Skin of body (tissue), 2 donors: ENCODE measurements around the gene IFIH1. TPM values are rescaled to one million over a fixed set of nuclear protein-coding genes. Genes with fewer than 3 reads are reported as not detected.

Source experiments
- DNase-seq: peaks from one replicate; lab custom pipeline; 2025; lab: John Stamatoyannopoulos, UW
- total RNA-seq: library from RNA; depleted of rRNA; stranded (reverse); fragments of >200 nt; gene quantifications from one replicate; pipeline ENCODE4 v1.2.3, GENCODE V29; 2014

Gene IFIH1
- 8.3 TPM for total RNA-seq

DNA sequence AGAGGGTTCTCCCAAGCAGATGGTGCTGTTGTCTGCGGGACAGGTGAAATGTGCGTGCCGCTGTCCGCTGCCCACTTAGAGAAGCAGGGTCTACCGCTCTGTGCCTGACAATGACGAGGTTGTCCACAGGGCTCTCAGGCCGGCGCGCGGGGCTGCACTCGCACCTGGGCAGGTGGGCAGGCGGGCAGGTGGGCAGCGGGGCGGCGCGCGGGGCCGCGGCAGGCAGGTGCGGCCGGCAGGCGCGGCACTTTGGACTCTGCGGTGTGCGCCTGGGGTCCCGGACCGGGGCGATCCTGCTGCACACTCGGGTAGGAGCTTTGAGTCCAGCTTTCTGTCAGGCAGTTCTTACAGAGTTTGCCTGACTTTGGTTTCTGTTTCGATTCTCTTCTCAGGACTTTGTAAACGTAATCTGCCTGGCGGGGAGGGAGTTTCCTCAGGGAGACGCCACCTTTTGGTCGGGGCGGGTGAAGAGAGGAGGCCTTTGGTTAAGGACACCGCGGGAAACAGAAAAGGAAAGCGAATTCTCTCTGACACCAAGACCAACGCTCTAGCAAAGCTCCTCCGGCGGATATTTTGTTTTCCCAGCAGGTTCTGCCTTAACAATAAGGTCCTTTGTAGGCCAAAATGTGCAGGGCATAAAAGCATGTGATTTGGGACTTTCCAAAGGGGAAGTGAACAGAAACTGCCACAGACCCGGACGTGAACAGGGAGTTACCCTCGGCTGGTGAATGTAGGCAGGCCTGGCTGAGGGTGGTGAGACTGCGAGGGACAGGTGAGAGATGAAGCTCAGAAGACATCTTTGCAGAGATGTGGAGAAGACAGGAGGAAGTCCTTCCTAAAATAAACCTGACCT lies at the start of gene IFIH1:
Gene IFIH1, minus strand, starts transcription at position 357 of the 853 bp plus-strand sequence. CDS start 377 bp downstream, outside the sequence.
- peak; percentile 85 for DNase-seq

DNA sequence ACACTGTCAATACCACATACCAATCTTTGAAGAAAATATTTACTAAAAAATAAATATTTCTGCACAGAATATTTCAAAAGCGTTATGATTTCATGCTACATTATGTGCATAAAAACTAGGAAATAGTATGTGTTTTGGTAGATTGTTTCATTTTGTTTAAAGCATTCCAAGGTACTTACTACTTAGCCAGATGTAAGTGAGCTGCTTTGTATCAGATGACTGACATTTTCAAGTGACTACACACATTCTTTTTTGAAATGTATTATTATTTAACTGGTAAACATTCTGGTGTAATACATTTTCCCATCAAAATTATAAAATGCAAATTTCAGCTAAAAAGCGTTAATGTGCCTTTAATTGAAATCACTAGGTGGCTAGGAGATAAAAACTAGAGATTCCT lies 46.9 kb upstream of the IFIH1 start:
- no peak for DNase-seq

DNA sequence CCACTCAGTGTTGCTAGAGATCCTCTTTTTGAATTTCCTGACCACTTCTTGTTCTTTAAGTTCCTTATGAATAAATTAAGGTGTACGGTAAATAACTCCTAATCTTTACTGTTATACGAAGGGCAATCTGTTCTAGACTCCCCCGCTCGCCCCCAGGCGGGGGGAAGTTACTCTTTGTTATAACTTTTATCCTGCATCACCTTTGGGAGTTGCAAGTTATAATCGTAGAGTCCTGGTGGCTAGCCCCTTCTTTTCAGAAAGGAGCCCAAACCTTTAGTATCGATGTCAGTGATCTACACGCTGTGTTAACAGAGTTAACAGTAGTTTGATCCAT lies 26.1 kb upstream of the IFIH1 start:
- peak; percentile 11 for DNase-seq

DNA sequence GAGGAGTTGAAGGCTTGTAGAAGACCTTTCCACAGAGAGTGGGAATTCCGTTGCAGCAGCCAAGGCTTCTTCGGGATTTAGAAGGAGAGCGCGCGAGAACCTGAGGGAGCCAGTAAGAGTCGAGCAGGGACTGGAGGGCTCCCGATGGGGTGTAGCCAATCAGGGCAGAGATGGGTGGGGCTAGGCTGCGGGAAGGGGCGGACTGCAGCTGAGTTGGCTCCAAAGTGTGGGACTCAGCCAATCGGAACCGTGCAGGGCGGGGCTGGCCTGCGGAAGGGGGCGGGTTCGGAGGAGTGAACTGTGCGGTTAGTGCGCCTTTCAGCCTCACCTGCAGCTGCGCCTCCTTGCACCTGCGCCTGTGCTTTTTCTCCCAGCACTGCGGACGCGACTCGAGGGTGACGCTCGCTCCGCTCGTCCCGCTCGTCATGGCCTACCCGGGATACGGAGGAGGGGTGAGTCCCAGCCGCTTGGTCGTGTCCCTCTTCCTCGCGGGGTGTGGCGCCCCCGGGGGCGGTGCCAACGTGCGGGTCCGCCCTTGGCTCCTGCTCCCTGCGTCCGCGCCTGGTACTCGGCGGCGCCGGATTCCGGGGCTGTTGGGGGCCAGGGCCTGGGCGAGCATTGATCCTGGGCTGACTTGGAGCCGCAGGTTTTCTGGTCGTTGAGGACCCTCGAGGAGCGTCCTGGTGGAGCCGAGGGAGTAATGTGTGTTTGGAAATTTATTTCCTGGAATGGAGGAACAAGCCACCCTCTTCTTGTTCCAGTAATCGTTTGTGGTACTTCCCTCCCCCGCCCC lies 25.5 kb upstream of the IFIH1 start, which contains the start of gene GCA:
Gene GCA, plus strand, starts transcription at position 309 of the 793 bp plus-strand sequence. Its CDS starts 117 bp downstream, at position 426.
- peak; percentile 96 for DNase-seq

DNA sequence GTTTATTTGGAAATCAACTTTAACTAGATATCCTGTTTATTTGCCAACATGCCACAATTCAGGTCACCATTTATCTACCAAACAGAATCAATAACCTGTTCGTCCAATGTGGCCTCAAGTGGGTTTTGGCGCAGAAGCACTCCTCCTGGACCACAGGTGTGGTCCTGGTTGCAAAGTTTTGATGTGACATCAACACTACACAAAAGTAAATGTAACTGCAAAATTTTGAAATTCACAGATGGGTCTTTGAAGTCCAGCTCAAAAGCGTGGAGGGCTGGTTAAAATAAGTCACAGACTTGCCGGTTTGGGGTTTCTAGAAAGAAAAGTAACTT lies 25.0 kb upstream of the IFIH1 start:
- DNase-seq, result no peak

DNA sequence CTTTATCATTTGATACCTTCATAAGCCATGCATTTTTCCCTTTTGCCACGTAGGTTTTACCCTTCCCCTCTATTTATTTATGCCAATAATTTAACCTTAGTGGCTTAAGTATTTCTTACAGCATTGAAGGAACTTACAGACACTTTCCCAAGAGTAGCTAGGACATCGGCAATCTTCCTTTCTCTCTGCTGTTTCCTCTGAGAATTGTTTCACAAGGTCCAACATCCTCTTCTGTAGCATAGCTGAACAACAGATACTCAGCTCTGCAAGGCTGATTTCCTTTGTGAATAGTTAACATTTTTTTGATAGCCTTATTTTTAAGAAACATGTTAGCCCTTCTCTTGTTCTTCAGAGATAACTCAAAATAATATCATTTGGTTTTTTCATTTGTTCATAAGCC lies 24.4 kb upstream of the IFIH1 start:
- DNase-seq, result no peak

DNA sequence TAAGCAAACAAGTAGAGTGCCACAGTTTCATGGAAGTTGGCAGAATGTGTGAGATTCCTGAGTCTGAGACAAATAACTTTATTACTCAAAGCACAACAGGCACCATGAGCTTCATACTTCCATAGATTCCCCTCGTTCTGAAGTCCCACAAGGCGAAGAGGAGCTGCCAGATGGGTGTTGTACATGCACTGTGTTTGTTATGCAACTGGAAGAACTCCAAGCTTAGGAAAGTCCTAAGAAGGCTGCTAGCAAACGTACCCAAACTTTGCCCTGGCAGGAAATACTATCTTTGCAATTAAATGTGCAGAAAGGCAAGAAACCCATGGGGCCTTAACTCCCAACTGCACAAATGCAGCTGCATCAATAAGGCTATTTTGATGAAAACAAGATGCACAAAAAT lies 23.8 kb upstream of the IFIH1 start:
- no peak for DNase-seq

DNA sequence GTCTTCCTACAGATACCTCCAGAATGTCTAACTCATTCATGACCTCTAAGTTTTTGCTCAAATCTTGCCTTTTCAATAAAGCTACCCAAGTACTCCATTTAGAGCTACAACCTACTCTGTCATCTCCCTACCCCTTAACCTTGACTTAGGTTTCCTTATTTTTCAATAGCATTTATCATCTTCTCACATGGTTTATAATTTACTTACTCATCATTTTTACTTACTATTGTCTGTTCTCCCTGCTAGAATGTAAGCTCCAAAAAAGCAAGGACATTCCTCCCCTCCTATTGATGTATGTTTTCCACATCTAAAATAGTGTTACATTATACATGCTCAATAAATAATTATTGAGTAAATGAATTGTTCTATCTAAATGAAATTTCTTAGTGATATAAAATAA lies 22.3 kb upstream of the IFIH1 start:
- no peak for DNase-seq

DNA sequence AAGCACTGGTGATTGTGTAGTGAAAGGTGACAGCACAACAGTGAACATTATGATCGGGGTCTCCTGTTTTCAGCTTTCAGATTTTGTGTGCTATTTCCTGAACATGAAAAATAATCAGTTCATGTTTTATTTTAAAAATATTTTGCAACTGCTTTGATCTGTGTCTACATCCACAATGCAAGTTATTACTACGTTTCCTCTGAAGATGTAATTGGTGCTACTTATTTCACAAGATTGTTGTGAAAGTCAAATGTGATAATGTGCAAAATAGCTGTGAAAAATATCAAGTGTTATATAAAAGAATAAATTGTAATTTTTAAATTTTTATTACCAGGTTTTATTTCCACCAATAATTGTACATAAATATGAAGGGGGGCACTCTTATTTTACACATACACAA lies 19.4 kb upstream of the IFIH1 start:
- no peak for DNase-seq

DNA sequence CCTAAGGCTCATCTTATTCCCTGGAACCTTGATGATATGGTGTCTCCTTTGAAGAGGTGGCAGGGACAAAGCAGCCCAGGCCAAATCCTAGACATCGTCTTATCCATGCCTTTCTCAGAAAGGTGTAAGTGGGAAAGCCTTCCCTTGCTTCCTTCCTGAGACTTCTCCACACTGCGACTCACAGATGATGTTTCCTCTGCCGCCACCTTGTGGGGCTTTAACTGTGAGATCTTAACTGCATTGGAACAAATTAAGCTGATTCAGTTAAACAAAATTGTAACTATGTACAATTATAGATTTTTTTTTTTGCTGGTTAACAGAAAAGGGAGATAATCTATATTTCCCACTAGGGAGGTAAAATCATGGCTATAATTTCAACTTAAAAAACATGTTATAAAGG lies 15.5 kb upstream of the IFIH1 start:
- DNase-seq, result no peak

DNA sequence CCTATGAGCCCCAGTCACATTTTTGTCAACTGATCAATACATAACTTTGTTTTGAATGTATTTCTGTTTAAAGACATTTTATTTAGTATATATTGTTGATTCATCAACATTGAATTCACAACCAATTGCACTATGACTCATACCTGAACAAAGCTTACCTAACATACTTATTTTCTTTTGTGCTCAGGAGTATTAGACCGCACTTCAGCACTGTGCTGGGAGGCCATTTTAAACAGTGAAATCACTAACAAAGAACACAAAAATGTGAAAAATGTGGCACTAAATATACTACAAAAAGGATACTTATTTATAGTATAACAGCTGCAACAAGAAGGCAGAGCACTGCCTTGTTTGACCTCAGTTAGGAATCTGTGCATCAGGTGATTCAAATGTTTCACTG lies 12.4 kb upstream of the IFIH1 start:
- no peak for DNase-seq

DNA sequence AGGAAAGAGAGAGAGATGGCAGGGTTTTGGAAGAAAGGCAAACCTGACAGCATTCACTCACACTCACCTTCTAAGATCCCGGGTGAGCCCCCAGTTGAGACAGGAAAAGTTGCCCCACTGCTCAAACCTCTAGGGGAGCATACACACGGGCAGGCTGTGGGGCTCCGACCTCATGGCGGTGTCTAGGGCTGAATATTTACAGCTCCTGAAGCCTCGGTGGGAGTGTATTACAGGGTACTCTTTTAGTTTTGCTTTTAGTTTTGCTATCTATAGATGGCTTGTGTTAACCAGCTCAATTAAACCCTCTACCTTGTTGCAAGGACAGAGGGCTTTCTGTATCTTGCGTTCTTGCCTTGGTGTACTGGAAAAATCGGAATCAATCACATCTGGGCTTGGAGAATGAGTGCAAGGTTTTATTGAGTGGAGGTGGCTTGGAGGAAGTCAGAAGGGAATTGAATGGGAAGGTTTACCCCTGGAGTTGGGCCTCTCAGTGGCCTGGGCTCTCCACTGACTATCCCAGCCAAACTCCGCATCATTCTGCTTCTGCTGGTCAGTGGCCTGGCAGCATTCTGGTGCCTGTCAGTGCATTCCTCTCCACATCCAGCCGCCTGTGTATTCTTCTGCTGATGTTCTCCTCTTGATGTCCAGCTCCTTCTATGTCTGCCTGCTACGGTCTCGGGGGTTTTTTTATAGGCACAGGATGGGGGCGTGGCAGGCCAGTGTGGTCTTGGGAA lies 10.1 kb upstream of the IFIH1 start:
- no peak for DNase-seq

DNA sequence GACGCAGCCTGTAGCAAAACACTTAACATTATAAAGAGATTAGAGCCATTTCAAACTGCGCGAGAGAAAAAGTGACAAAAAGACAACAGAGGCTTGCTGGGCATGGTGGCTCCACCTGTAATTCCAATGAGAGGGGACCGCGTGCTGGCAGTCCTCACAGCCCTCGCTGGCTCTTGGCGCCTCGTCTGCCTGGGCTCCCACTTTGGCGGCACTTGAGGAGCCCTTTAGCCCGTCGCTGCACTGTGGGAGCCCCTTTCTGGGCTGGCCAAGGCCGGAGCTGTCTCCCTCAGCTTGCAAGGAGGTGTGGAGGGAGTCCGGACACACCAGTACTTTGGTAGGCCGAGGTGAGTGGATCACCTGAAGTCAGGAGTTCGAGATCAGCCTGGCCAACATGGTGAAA lies 9.3 kb upstream of the IFIH1 start:
- no peak for DNase-seq

DNA sequence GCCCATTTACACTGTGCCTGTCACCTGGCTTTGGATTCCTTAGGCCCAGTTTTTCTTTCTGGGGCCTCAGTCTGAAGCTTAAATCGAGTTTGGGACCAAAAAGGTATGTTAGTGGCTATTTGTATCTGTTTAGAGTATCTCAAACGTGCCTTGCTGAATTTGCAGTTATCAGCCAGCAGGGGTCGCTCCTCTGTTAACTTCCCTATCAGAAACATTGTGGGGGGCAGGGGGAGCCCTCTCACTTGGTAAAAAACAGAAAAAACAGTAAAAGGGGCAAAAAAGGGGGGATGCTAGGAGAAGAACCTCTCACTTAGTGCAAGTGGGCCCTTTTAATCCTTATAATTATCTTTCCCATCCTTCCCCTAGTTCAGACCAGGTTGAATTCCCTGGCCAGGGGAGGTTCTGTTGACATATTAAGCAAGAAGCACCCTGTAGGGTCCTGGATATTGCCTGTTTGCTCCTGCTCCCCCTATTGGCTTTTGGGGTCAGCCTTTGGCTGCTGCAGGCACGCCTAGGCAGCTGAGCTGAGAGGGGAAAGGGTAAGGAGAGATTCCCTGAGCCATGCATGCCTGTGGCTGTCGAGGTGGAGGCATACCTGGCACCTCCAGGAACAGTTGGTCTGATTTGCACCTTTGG lies 8.8 kb upstream of the IFIH1 start:
- no peak for DNase-seq

DNA sequence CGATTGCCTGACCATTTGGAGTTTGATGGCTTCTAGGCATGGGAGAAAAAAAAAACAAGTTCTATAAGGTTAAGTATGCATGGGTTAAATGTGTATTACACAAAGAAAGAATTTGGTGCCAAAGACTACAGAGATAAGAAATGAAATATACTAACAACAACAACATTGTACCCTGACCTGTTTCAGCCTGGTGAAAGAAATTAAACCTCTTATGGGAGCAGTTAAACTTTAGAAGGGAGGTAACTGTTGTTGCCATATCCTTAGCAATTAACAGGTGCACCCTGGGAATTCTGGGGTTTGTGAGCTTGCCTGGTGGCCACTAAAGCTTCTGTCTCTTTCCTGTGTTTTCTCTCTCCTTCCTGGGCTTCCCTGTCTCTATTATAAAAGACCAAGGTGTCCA lies 6.5 kb upstream of the IFIH1 start:
- no peak for DNase-seq

DNA sequence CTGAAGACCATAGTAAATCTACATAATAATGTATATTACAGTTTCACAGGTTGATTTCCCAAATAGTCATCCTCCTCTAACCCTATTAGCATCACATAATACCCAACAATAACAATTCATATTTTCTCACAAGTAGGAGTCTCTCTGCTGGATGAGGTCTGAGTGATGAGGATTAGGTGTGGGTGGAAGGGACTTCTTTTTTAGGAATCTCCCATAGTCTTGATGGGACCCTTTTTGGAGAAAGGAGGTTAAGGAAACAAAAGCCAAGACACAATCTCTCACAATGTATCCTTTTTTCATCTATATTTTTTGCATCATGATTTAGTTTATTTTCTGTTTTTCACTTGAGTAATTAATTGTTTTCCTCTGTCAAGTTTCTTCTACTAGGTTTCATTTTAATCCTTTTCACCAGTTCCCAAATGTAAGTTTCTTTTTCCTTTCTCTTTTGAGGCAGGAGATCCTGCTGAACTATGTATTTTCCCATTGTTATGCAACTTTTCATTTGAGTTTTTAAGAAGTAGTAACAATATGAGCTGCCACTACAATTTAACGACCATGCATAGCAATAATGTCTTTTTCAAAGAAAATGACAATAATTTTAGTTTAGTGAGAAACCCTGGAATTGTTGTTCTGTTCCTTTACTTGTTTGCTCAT lies 2.5 kb upstream of the IFIH1 start:
- no peak for DNase-seq

DNA sequence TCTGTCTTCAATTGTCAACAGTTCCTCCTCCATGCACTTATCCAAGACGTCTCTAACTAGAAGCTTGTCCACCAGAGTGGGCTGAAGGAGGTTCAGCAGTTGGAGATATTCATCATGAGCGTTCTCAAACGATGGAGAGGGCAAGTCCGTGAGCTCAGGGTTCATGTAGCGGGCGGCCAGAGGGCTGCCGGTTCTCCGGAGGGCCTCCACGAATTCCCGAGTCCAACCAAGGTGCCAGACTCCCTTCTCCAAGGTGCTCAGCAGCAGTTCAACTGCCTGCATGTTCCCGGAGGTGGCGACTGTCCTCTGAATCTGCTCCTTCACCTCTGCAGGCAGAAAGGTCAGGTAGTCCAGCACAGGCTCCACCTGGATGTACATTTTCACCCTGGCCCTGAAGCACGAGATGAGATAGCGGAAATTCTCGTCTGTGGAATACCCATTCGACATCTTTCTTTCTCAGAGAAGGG lies 590 bp downstream of the IFIH1 start:
- no peak for DNase-seq

DNA sequence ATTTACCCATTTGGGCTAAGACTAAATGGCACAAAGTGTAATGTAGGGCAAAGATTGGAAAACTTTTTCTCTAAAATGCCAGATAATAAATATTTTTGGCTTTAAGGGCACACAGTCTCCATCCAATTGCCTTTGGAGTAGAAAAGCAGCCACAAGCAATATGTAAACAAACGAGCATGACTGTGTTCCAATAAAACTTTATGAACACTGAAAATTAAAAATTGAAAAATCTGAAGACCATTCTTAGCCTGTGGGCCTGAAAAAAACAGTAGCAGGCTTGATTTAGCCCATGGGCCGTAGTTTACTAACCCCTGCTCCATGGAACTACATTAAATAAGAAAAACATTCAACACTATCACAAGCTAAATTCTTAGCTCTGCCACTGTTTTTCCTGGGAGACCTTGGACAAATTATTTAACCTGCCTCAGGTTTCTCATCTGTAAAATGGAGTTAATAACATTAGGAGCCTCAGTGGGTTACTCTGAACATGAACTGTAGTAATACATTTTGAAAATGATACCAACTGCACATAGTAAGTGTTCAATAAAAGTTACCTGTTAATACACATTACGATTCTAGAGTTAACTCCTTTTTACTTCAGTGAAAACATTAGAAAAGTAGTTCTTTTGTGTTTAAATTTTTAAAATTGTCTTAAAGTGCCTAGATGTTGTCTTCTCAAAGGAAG lies 1.3 kb downstream of the IFIH1 start:
- DNase-seq, result no peak

DNA sequence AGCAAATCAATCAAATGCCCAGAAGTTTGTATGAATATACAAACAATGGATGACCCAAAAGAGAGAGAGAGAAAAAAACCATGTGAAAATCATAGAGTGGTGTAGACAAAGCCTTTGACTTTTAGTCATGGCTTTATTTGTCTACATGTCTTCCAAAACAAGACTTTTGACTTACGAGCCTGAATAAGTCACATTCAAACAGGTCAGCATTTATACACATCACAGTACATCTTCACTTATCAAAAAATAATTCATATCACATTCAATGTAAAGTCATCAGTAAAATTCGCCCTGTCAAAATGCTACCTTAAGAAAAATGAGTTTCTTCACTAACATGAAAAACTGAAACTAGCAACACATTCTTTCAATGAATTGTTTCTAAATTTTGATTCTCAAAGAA lies 1.9 kb downstream of the IFIH1 start:
- no peak for DNase-seq

DNA sequence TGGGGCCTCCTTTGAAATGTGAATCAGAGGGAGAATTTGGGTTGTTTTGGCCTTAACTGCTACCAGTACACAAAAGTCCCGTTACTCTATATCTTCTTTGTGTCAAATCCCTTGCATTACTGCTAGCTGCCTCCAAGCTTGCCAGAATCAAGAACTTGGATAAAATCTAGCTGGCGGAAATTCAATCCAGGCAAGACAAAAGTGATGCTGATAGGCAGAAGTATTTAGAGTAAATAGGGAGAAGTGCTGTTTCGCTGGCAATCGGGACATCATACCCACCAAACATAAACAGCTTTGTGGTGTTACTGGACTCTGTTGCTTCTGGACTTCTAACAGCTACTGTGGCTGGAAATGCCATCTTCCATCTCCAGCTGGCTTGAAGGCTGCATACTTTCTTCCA lies 2.5 kb downstream of the IFIH1 start:
- DNase-seq, result no peak

DNA sequence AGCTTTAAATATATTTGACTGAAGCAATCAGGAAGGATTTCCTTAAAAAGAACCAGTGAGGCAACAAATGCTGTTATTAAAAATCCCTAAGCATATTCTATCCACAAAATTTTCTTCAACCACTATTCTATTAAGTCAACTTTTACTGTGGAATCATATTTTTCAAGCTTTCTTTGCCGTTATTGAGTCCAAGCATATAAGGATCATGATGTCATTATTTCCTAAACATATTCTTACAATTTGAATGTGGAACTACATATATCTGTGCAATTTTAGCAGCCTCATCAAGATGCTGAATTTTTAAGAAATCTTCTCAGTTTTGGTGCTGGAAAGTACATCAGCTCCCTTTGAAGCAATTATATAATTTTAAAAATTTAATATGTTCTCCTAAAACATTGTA lies 5.6 kb downstream of the IFIH1 start:
- DNase-seq, result no peak
